Measurements from ENCODE around the gene RUFY4. TPM values are rescaled to one million over a fixed set of nuclear protein-coding genes. Genes with fewer than 3 reads are reported as not detected.

RUFY4 gene
- total RNA-seq, 1 experiment from 2014 or later: 1.3 TPM

GRCh38 chr2:218029366-218030360 is 39.4 kb upstream of the RUFY4 start:
- TF ChIP-seq EZH2 (IDR thresholded peaks at IDR 0.05; ENCODE audit: borderline replicate concordance, low read depth, low read length, poor library complexity, severe bottlenecking): no peak
- no peak for TF ChIP-seq CTCF (conservative IDR thresholded peaks at IDR 0.05; ENCODE audit: low read depth, low read length)
- ChIA-PET CTCF (no interaction called here), POLR2A (ENCODE audit: low non-redundant PET) (no interaction called here)
- Histone ChIP-seq H3K27ac (ENCODE audit: low read depth, low read length, poor library complexity, severe bottlenecking) (no peak overlapping the region), H3K9me3 (ENCODE audit: low read depth, low read length, poor library complexity, severe bottlenecking) (no peaks in the 10 kb centered on the region), H3K4me3 (ENCODE audit: low read depth, low read length, poor library complexity, severe bottlenecking) (no peak overlapping the region), H3K36me3 (ENCODE audit: insufficient read depth, low read length, poor library complexity, severe bottlenecking) (no peaks in the 10 kb centered on the region), H3K27me3 (replicated peaks; ENCODE audit: insufficient read depth, low read depth, low read length, poor library complexity) (no peaks in the 10 kb centered on the region), H3K4me1 (ENCODE audit: insufficient read depth, low read length, poor library complexity, severe bottlenecking) (peaks cover 19% of the 10 kb centered on the region)
- intact Hi-C loops (cut with micrococcal nuclease; ENCODE audit: unreplicated experiment): loop anchor here (5.0 kb wide), 1 partner anchor 97 kb away; no protein-coding TSS in a partner anchor
- no TSS peak for BruUV-seq (replicated peaks)
- no peak for DNase-seq (ENCODE audit: low spot score)

- H3K27me3 ChIP-seq (replicated peaks; ENCODE audit: insufficient read depth, low read depth, low read length, poor library complexity): no peaks in the 10 kb centered on the region
- H3K36me3 ChIP-seq (ENCODE audit: insufficient read depth, low read length, poor library complexity, severe bottlenecking): no peaks in the 10 kb centered on the region
- intact Hi-C loops (cut with micrococcal nuclease; ENCODE audit: unreplicated experiment): loop anchor here (5.0 kb wide), 1 partner anchor 98 kb away; no protein-coding TSS in a partner anchor
- TSS peak; percentile 34 for BruUV-seq (replicated peaks)
- H3K9me3 ChIP-seq (ENCODE audit: low read depth, low read length, poor library complexity, severe bottlenecking): no peaks in the 10 kb centered on the region
- no peak for DNase-seq (ENCODE audit: low spot score)
- ChIA-PET CTCF (no interaction called here), POLR2A (ENCODE audit: low non-redundant PET) (no interaction called here)
- no peak overlapping the region for H3K4me3 ChIP-seq (ENCODE audit: low read depth, low read length, poor library complexity, severe bottlenecking)
- peaks cover 15% of the 10 kb centered on the region for H3K4me1 ChIP-seq (ENCODE audit: insufficient read depth, low read length, poor library complexity, severe bottlenecking)
- no peak overlapping the region for H3K27ac ChIP-seq (ENCODE audit: low read depth, low read length, poor library complexity, severe bottlenecking)
- TF ChIP-seq EZH2 (IDR thresholded peaks at IDR 0.05; ENCODE audit: borderline replicate concordance, low read depth, low read length, poor library complexity, severe bottlenecking): no peak
- TF ChIP-seq CTCF (conservative IDR thresholded peaks at IDR 0.05; ENCODE audit: low read depth, low read length): no peak
Measured at GRCh38 chr2:218030409-218031195, 38.5 kb upstream of the RUFY4 start.

GRCh38 chr2:218031261-218031660 is 37.8 kb upstream of the RUFY4 start:
- peaks cover 12% of the 10 kb centered on the region for H3K4me1 ChIP-seq (ENCODE audit: insufficient read depth, low read length, poor library complexity, severe bottlenecking)

More at GRCh38 chr2:218031261-218031660, 37.8 kb upstream of the RUFY4 start:
- POLR2A ChIA-PET (ENCODE audit: low non-redundant PET): no interaction called here
- no TSS peak for BruUV-seq (replicated peaks)
- H3K4me3 ChIP-seq (ENCODE audit: low read depth, low read length, poor library complexity, severe bottlenecking): no peak overlapping the region
- intact Hi-C loops (cut with micrococcal nuclease; ENCODE audit: unreplicated experiment): loop anchor here (5.0 kb wide), 1 partner anchor 99 kb away; no protein-coding TSS in a partner anchor
- CTCF ChIA-PET: no interaction called here
- TF ChIP-seq EZH2 (IDR thresholded peaks at IDR 0.05; ENCODE audit: borderline replicate concordance, low read depth, low read length, poor library complexity, severe bottlenecking) (no peak), CTCF (conservative IDR thresholded peaks at IDR 0.05; ENCODE audit: low read depth, low read length) (no peak)
- H3K27ac ChIP-seq (ENCODE audit: low read depth, low read length, poor library complexity, severe bottlenecking): peak overlapping the region; percentile 58
- no peaks in the 10 kb centered on the region for H3K9me3 ChIP-seq (ENCODE audit: low read depth, low read length, poor library complexity, severe bottlenecking)
- H3K36me3 ChIP-seq (ENCODE audit: insufficient read depth, low read length, poor library complexity, severe bottlenecking): no peaks in the 10 kb centered on the region
- H3K27me3 ChIP-seq (replicated peaks; ENCODE audit: insufficient read depth, low read depth, low read length, poor library complexity): no peaks in the 10 kb centered on the region
- no peak for DNase-seq (ENCODE audit: low spot score)
